ENCODE data around the gene ZBTB46. TPM values are rescaled to one million over a fixed set of nuclear protein-coding genes. Genes with fewer than 3 reads are reported as not detected.
A peak's percentile ranks its signal among the peaks of the same experiment; 100 is the strongest.

Gene ZBTB46
- total and polyA plus RNA-seq, 10 of the 15 experiments (the other 5 are each of a cell fraction or from before 2014, with no cell fraction given): 0.15 to 0.92 (median 0.34) TPM

- Histone ChIP-seq H3K9me3 (replicated peaks; ENCODE audit: control insufficient read depth, insufficient read depth, low read length) (peaks cover 27% of the 10 kb centered on the region; the same call in 2 of the 3 replicates), H3K27ac (ENCODE audit: control insufficient read depth, insufficient read depth) (no peak overlapping the region), H3K36me3 (ENCODE audit: control insufficient read depth in 2 of 2, insufficient read depth in 2 of 2, low read length in 1 of 2) (peaks cover 0 to 31% of the 10 kb centered on the region in 2 experiments), H3K4me1 (ENCODE audit: control insufficient read depth, insufficient read depth, low read length) (peaks cover 8% of the 10 kb centered on the region; the same call in 1 of the 2 replicates), H3K27me3 (replicated peaks in 1 of 2; ENCODE audit: control insufficient read depth in 2 of 2, insufficient read depth in 2 of 2, low read length in 1 of 2) (no peaks in the 10 kb centered on the region), H2AFZ (ENCODE audit: control insufficient read depth, low read depth, low read length) (no peak overlapping the region), H3K4me3 (no peak overlapping the region), H4K20me1 (ENCODE audit: control insufficient read depth, insufficient read depth) (no peaks in the 10 kb centered on the region), H3K79me2 (ENCODE audit: control insufficient read depth, insufficient read depth, low read length) (peaks cover 48% of the 10 kb centered on the region), H3K9ac (ENCODE audit: control insufficient read depth, insufficient read depth, low read length) (no peak overlapping the region), H3K4me2 (ENCODE audit: control insufficient read depth, insufficient read depth) (no peak overlapping the region)
- 100% methylated on average over 1 of the region's 1 CpG for WGBS (ENCODE audit: insufficient coverage, insufficient replicate concordance, low lambda C conversion rate, missing lambda C conversion rate)
- TF ChIP-seq ZNF217 (IDR thresholded peaks at IDR 0.05): 0 out of 2 replicates have a peak, but pooled peaks have one; percentile 43
- TF ChIP-seq ATF2 (IDR thresholded peaks at IDR 0.05; ENCODE audit: low read length): no peak
- TF ChIP-seq ZNF274 (IDR thresholded peaks at IDR 0.05; ENCODE audit: insufficient read depth, insufficient read length): no peak
- ChIA-PET RAD21 (ENCODE audit: unreplicated experiment) (interaction anchor here (1.3 kb wide), 1 partner anchor 72 kb away, joined by 3 read pairs; no protein-coding TSS in a partner anchor), SMC1A (ENCODE audit: uncharacterized antibody, unreplicated experiment) (no interaction called here), CTCF (interaction anchor here (1.2 kb wide), 1 partner anchor 261 kb away, joined by 3 read pairs; no protein-coding TSS in a partner anchor), POLR2A (no interaction called here)
- ATAC-seq: no peak
- no TSS peak for BruUV-seq (replicated peaks)
- no peak for DNase-seq (ENCODE audit: low read depth, low spot score)
- intact Hi-C loops (cut with micrococcal nuclease; ENCODE audit: unreplicated experiment): no loop called here
- in situ Hi-C loops (cut with MboI): no loop called here
- no peak for FAIRE-seq
Observed at GRCh38 chr20:63712191-63712590, 118.9 kb downstream of the ZBTB46 start.

- no peak overlapping the region for H2AFZ ChIP-seq (ENCODE audit: control insufficient read depth, low read depth, low read length)
- no peak for FAIRE-seq
- H3K4me3 ChIP-seq: no peak overlapping the region
- peaks cover 0 to 28% of the 10 kb centered on the region in 2 experiments for H3K36me3 ChIP-seq (ENCODE audit: control insufficient read depth in 2 of 2, insufficient read depth in 2 of 2, low read length in 1 of 2)
- H3K4me1 ChIP-seq (ENCODE audit: control insufficient read depth, insufficient read depth, low read length): peaks cover 12% of the 10 kb centered on the region
- peaks cover 23% of the 10 kb centered on the region; the same call in 2 of the 3 replicates for H3K9me3 ChIP-seq (replicated peaks; ENCODE audit: control insufficient read depth, insufficient read depth, low read length)
- H3K27me3 ChIP-seq (replicated peaks in 1 of 2; ENCODE audit: control insufficient read depth in 2 of 2, insufficient read depth in 2 of 2, low read length in 1 of 2): no peaks in the 10 kb centered on the region
- H3K4me2 ChIP-seq (ENCODE audit: control insufficient read depth, insufficient read depth): no peak overlapping the region
- ATAC-seq: no peak
- RAD21 ChIA-PET (ENCODE audit: unreplicated experiment): interaction anchor here (1.3 to 1.6 kb wide), 2 partner anchors 25 to 73 kb away, joined by 3 to 4 read pairs; partner anchors contain the start of gene LIME1
- in situ Hi-C loops (cut with MboI) (no loop called here), intact Hi-C loops (cut with micrococcal nuclease; ENCODE audit: unreplicated experiment) (no loop called here)
- POLR2A ChIA-PET: interaction anchor here (0.7 to 1.0 kb wide), 3 partner anchors 11 to 116 kb away, joined by 3 to 4 read pairs (median 3); partner anchors contain the start of gene LIME1
- no peak overlapping the region for H3K27ac ChIP-seq (ENCODE audit: control insufficient read depth, insufficient read depth)
- no peak overlapping the region for H3K9ac ChIP-seq (ENCODE audit: control insufficient read depth, insufficient read depth, low read length)
- CTCF ChIA-PET: interaction anchor here (1.0 to 1.2 kb wide), 2 partner anchors 17 to 262 kb away, joined by 3 to 7 read pairs; no protein-coding TSS in a partner anchor
- no TSS peak for BruUV-seq (replicated peaks)
- no peaks in the 10 kb centered on the region for H4K20me1 ChIP-seq (ENCODE audit: control insufficient read depth, insufficient read depth)
- H3K79me2 ChIP-seq (ENCODE audit: control insufficient read depth, insufficient read depth, low read length): peaks cover 53% of the 10 kb centered on the region
- WGBS (ENCODE audit: insufficient coverage, insufficient replicate concordance, low lambda C conversion rate, missing lambda C conversion rate): 89% methylated on average over 12 of the region's 12 CpGs
- SMC1A ChIA-PET (ENCODE audit: uncharacterized antibody, unreplicated experiment): no interaction called here
- no peak for DNase-seq (ENCODE audit: low read depth, low spot score)
- no peak for TF ChIP-seq MAX (IDR thresholded peaks at IDR 0.05; ENCODE audit: low read depth, low read length)
- no peak for TF ChIP-seq RUNX3 (IDR thresholded peaks at IDR 0.05; ENCODE audit: low read length)
- no peak for TF ChIP-seq RCOR1 (conservative IDR thresholded peaks at IDR 0.05; ENCODE audit: low read depth, low read length)
- no peak for TF ChIP-seq ATF3 (IDR thresholded peaks at IDR 0.05; ENCODE audit: borderline replicate concordance, extremely low read depth, low read depth, low read length)
- TF ChIP-seq KDM1A (IDR thresholded peaks at IDR 0.05; ENCODE audit: borderline replicate concordance): no peak
- TF ChIP-seq FOS (IDR thresholded peaks at IDR 0.05; ENCODE audit: borderline replicate concordance, extremely low read depth, insufficient read length): no peak
- no peak for TF ChIP-seq ZNF592 (IDR thresholded peaks at IDR 0.05)
Observed at GRCh38 chr20:63711085-63711645, 119.9 kb downstream of the ZBTB46 start.

Data from GM12878 (cell line).